GM15510 (cell line): Measurements from ENCODE around the gene PTPDC1.

ENCODE experiments used
- POLR2A ChIP-seq: IDR thresholded peaks from 3 replicates; pipeline ENCODE4 v1.6.1; 2011; ENCODE audit warnings: borderline replicate concordance; ENCODE audit not compliant: insufficient read length; ENCODE audit errors: extremely low read depth

Gene PTPDC1

GRCh38 chr9:94082553-94082952, 1.7 kb upstream of the PTPDC1 start:
- TF ChIP-seq POLR2A, result no peak

DNA sequence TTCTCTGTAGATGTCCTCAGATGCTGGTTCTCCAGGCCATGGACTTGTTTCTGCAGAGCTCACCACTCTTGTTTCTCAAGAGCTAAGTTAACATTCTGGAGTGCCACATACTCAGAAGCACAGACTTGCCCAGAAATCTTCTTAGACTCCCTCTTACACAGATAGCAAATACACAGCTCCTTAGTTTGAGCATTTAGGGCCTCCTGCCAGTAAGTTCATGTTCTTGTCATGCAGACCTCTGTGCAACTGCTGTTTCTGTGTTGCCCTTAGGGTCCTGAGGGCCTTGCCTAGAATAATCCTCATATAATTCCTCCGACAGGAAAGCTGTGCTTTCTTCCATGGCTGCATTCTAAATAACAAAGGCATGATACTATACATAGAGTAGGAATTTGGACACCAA, 1.3 kb upstream of the PTPDC1 start:
- no peak for TF ChIP-seq POLR2A

DNA sequence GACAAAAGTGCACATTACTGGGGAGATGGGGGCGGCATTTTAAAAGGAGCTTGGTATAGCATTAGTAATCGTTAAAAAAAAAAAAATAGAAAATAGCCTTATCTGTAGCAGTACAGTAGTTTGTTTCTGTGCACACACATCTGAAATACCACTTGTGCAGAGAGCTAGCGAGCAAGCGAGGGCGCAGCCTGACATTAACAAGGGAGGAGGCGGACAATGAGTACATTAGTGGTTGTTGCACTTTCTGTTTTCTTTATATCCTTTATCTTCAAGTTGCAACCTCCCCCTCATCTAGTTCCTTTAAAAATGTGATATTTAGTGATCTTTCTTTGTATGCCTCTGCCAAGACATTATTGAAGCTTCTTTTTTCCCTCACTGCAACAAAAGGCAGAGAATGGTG, 880 bp upstream of the PTPDC1 start:
- no peak for TF ChIP-seq POLR2A

- no peak for TF ChIP-seq POLR2A
Measured at GRCh38 chr9:94085062-94085639, 887 bp downstream of the PTPDC1 start.

DNA sequence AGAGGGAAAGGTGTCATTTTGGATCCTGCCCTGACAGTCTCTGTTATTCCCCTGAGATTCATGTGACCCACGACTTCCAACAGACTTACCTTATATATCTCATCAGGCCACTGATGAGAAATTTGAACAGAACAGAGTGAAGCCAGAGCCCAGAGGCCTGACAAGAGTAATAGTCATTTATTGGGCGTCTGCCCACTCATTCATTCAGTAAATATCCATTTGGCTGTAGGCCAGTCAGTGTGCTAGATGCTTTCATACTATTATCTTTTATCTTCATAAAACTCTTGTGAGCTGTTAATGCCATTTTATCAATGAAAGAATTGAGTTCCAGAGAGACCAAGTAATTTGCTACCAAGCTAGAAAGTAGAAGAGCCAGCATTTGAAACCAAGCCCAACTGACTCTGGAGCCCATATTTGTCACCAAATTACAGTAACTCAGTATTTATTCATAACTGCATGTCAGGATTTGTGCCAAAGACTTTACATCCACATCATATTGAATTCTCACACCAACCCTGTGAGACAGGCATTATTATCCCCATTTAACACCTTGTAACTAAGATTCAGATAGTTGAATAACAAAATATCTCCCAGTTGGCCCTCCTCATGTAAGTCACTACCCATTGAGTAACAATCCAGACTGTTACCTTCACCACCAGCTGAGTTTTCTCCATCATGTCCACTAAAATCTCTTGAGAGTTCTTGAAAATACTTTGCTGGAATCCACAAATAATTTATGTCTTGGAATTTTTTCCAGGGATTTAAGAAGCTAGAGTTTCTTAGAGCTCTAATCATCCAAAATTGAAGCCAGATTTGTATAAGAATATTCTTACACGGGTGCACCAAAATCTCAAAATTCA, 2.5 kb downstream of the PTPDC1 start:
- TF ChIP-seq POLR2A, result no peak

- TF ChIP-seq POLR2A, result no peak
Measured at GRCh38 chr9:94096819-94097577, 12.7 kb downstream of the PTPDC1 start.

GRCh38 chr9:94097788-94098414, 13.6 kb downstream of the PTPDC1 start:
- TF ChIP-seq POLR2A, result no peak

- TF ChIP-seq POLR2A, result no peak
Measured at GRCh38 chr9:94100152-94100879, 16.1 kb downstream of the PTPDC1 start.

- TF ChIP-seq POLR2A, result no peak
Measured at GRCh38 chr9:94101162-94101853, 17.0 kb downstream of the PTPDC1 start.

DNA sequence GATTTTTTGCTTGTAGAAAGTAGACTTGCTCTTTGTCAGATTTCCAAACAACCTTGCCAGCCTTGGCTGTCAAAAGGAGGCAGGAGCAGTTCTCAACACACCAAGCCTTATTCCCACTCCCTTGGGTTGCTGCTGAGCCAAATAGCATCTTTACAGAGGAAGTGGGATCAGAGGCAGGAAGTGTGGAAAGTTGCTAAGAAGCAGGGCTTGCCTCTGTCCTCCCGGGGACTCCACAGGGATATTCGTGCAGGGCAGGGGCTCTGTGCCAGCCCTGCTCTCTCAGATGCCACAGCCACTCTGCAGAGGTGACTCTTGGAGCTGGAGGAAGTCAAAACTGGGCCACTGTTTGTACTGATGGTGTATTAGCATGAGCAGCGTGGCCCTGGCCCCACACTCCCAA, 24.3 kb downstream of the PTPDC1 start:
- TF ChIP-seq POLR2A, result no peak

- no peak for TF ChIP-seq POLR2A
Measured at GRCh38 chr9:94110821-94111252, 26.6 kb downstream of the PTPDC1 start.

GRCh38 chr9:94111446-94111845, 27.2 kb downstream of the PTPDC1 start:
- TF ChIP-seq POLR2A, result no peak

DNA sequence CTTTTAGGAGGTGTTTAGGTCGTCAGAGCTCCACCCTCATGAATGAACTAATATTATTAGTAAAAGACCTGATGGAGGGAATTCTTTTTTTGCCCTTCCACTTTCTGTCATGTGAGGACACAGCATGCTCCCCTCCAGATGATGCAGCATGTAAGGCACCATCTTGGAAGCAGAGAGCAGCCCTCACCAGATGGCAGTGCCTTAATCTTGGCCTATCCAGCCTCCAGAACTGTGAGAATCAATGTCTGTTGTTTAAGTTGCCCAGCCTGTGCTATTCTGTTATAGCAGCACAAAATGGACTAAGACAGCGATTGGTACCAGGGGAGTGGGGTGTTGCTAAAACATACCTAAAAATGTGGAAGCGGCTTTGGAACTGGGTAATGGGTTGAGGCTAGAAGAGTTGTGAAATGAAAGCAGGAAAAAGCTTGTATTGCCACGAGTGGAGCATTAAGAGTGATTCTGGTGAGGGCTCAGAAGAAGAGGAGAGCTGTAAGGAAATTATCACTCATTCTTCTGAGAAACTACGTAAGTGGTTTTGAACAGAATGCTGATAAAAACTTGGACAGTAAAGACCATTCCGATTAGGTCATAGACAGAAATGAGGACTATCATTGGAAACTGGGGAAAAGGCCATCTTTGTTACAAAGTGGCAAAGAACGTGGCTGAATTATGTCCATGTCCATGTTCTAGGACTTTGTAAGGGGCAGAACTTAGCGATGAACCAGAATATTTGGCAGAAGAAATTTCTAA, 28.6 kb downstream of the PTPDC1 start:
- TF ChIP-seq POLR2A, result no peak
